ENCODE measurements around the gene STRN4.

DNA sequence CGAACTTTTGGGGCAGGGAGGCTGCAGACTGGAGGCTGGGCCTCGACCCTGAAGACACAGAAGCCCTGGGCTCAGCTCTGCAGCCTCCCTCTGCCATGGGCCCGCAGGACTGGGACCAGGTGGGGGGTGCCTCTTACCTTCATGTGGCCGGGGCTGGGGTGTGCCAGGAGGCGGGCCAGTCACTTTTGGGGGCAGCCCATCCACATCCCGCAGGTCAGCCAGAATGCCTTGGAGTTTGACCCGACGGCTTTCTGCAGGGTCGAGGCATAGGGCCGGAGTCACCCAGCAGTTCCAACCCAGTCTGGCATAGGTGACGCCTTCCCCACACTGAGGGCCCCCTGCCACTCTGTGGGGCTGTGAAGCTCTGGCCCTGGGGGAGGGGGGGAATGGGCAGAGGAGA, 18.5 kb downstream of the STRN4 start:
- TF ChIP-seq, protein P1, sequence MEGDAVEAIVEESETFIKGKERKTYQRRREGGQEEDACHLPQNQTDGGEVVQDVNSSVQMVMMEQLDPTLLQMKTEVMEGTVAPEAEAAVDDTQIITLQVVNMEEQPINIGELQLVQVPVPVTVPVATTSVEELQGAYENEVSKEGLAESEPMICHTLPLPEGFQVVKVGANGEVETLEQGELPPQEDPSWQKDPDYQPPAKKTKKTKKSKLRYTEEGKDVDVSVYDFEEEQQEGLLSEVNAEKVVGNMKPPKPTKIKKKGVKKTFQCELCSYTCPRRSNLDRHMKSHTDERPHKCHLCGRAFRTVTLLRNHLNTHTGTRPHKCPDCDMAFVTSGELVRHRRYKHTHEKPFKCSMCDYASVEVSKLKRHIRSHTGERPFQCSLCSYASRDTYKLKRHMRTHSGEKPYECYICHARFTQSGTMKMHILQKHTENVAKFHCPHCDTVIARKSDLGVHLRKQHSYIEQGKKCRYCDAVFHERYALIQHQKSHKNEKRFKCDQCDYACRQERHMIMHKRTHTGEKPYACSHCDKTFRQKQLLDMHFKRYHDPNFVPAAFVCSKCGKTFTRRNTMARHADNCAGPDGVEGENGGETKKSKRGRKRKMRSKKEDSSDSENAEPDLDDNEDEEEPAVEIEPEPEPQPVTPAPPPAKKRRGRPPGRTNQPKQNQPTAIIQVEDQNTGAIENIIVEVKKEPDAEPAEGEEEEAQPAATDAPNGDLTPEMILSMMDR (IDR thresholded peaks at IDR 0.05) = no peak
- TF ChIP-seq EZH2 (IDR thresholded peaks at IDR 0.05; ENCODE audit: borderline replicate concordance, insufficient read depth, low read depth, low read length, poor library complexity, severe bottlenecking) = no peak
